Osteoblast (primary cell): ENCODE results near the gene TRAPPC10. TPM values are rescaled to one million over a fixed set of nuclear protein-coding genes. Genes with fewer than 3 reads are reported as not detected.
"Not testable (repeated sequence)": the region's sequence is repeated elsewhere in the genome, so short reads cannot be mapped to it uniquely, and the experiment has no call there.

Source experiments
- DNase-seq: peaks from one replicate; pipeline ENCODE4 v3.0.0; 2011; ENCODE audit warnings: low spot score, mixed read lengths; ENCODE audit not compliant: insufficient read length; ENCODE audit errors: missing footprints
- H2AFZ ChIP-seq: 2 replicates; pipeline ENCODE4 v1.6.0; 2011; ENCODE audit warnings: mild to moderate bottlenecking, low read length
- H3K27ac ChIP-seq: 2 replicates; pipeline ENCODE4 v1.5.1; 2011; ENCODE audit warnings: mild to moderate bottlenecking, low read depth, low read length, moderate library complexity
- H3K27me3 ChIP-seq: 2 replicates; pipeline ENCODE4 v1.6.0; 2012; ENCODE audit warnings: mild to moderate bottlenecking, control low read depth, inconsistent platforms, low read length, moderate library complexity; ENCODE audit not compliant: insufficient read depth
- H3K36me3 ChIP-seq: 2 replicates; pipeline ENCODE4 v1.5.1; 2011; ENCODE audit warnings: mild to moderate bottlenecking, low read length, control low read depth, moderate library complexity; ENCODE audit not compliant: insufficient read depth
- H3K4me1 ChIP-seq: 2 replicates; pipeline ENCODE4 v1.5.1; 2011; ENCODE audit warnings: mild to moderate bottlenecking, low read length, control low read depth, moderate library complexity; ENCODE audit not compliant: insufficient read depth
- H3K4me2 ChIP-seq: 2 replicates; pipeline ENCODE4 v1.6.0; 2011; ENCODE audit warnings: mild to moderate bottlenecking, low read length; ENCODE audit not compliant: insufficient read depth
- H3K4me3 ChIP-seq: fragments of 200-600 bp; sonication (generic); 3 replicates; pipeline ENCODE4 v1.5.1; 2012; ENCODE audit warnings: mild to moderate bottlenecking, low read length, inconsistent platforms; ENCODE audit not compliant: insufficient read depth
- H3K79me2 ChIP-seq: 2 replicates; pipeline ENCODE4 v1.6.0; 2012; ENCODE audit warnings: mild to moderate bottlenecking, low read length, control low read depth, inconsistent platforms; ENCODE audit not compliant: insufficient read depth
- H3K9me3 ChIP-seq: 2 replicates; pipeline ENCODE4 v1.5.1; 2011; ENCODE audit warnings: low read depth, low read length, control low read depth
- H4K20me1 ChIP-seq: 2 replicates; pipeline ENCODE4 v1.6.0; 2012; ENCODE audit warnings: mild to moderate bottlenecking, low read length, control low read depth; ENCODE audit not compliant: insufficient read depth
- total RNA-seq: library from RNA; depleted of rRNA; stranded (reverse); fragments of >200 nt; gene quantifications from 2 replicates; pipeline ENCODE4 v1.2.3, GENCODE V29; 2012

The TRAPPC10 gene
- total RNA-seq, 1 donor = 36.2 TPM

DNA sequence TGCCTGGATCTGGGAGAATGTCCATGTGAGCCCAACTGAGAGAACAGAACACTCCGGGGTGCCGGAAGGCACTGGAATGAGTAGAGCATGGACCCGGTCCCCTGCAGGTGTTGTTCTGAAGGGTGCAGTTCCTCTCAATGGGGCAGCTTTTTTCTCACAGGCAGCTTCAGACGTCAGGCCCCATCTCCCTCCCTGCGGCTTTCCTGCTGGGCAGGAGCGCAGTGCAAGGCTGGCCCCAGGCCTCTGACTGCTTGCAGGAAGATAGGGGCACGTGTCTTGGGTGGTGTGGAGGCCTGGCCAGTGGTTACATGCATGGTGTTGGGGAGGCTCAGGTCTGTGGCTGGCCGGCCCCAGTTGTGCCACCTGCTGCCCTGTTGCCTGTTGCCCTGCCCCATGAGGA, 131.9 kb downstream of the TRAPPC10 start:
- not testable (repeated sequence) for H3K27me3 ChIP-seq, H3K36me3 ChIP-seq, H3K27ac ChIP-seq, H2AFZ ChIP-seq, H3K79me2 ChIP-seq, H3K4me1 ChIP-seq, H3K4me2 ChIP-seq, H4K20me1 ChIP-seq, H3K9me3 ChIP-seq, DNase-seq, H3K4me3 ChIP-seq

DNA sequence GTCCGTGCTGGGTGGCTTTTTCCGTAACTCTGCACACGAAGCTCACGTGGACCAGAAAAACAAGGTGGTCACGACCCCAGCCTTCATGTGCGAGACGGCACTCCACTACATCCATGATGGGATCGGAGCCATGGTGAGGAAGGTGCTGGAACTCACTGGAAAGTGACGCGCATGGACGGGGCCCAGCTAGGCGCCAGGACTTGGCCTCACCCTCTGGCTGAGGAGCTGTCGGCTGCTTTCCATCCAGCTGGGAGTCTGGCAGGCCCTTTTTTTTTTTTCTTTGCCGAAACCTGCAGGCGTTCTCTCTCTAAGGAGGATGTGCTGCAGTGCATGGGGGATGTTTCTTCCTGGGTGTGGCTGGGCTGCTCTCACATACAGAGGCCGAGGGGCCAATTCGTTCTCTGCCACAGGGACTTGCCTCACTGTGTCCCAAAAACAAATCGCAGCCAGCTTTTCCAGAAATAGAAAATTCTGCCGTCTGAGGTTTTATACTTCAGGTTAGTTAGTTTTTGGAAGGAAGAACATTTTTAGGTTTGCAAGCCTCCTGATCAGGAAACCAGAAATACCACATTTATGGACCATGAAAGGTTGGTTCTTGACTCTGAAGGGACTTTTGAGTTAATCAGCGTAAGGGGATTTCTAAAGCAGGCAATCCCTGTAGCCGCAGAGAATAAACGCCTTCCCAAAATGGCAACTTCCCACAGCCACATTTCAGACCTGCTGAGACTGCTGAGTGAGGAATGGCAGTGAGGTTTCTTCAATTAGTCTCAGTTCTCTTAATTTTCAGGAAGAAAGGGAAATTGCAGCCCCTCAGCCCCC, 132.9 kb downstream of the TRAPPC10 start:
- H3K36me3 ChIP-seq, H3K27me3 ChIP-seq, H4K20me1 ChIP-seq, DNase-seq, H3K4me1 ChIP-seq, H3K79me2 ChIP-seq, H2AFZ ChIP-seq, H3K4me3 ChIP-seq, H3K9me3 ChIP-seq, H3K27ac ChIP-seq, H3K4me2 ChIP-seq: not testable (repeated sequence)

DNA sequence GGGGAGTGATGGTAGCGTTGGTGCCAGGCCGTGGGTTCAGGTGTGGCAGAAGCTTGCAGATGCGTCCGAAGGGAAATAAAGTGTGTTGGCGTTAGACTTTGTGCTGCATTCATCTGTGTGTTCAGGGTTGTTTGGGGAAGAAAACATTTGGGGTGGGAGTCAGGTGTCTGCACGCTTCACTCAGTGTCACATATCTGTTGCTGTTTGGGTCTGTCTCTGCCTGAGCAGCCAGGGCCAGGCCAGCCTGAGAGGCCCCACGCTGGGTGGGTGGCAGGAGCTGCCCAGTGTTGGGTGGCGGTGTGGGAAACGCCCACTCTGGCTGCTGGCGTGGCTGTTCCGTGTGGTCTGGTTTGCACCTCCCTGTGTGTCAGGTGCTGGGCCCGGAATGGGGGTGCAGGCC, 133.5 kb downstream of the TRAPPC10 start:
- H3K4me3 ChIP-seq, DNase-seq, H4K20me1 ChIP-seq, H3K27me3 ChIP-seq, H3K27ac ChIP-seq, H3K4me1 ChIP-seq, H3K79me2 ChIP-seq, H3K36me3 ChIP-seq, H3K9me3 ChIP-seq, H2AFZ ChIP-seq, H3K4me2 ChIP-seq: not testable (repeated sequence)

DNA sequence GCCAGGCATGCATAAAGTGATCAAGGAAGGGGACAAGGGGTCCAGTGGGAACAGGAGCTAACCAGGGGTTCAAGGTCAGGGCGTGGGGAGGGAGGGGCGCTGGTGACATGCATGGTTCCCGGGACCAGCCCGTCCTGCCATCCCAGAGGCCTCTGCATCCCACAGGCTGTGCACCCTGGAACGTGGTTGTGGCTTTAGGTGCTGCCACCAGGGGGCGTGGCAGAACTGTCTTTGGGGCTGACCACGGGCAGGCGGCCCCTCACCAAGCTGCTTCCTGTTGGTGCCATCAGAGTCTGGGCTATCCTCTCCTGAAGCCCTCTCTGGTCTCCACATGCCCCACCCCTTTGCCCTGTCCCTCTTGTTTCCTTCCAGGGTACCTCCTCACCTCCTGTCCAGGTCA, 135.0 kb downstream of the TRAPPC10 start:
- H3K4me1 ChIP-seq, H3K27ac ChIP-seq, DNase-seq, H4K20me1 ChIP-seq, H3K9me3 ChIP-seq, H3K27me3 ChIP-seq, H3K4me3 ChIP-seq, H3K36me3 ChIP-seq, H3K79me2 ChIP-seq, H3K4me2 ChIP-seq, H2AFZ ChIP-seq: not testable (repeated sequence)

DNA sequence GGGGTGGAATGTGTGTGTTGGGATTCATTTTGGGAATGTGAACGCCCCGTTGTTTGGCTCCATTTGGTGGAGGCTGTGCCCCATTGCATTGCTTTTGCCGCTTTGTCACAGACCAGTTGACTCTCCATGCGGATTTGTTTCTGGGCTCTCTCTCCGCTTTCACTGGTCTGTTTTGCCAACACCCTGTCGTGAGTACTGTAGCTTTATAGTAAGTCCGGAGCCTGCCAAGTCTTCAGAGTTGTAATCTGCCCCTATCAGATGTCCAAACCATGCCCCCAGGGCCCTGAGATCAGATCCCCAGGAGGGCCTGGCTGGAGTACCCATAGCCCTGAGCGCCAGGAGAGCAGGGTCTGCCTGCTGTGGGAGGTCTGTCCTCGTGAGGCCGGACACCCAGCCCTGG, 138.1 kb downstream of the TRAPPC10 start:
- H3K4me1 ChIP-seq, H3K36me3 ChIP-seq, H3K27ac ChIP-seq, H3K27me3 ChIP-seq, H4K20me1 ChIP-seq, H2AFZ ChIP-seq, H3K4me3 ChIP-seq, H3K79me2 ChIP-seq, H3K4me2 ChIP-seq, DNase-seq, H3K9me3 ChIP-seq: not testable (repeated sequence)

DNA sequence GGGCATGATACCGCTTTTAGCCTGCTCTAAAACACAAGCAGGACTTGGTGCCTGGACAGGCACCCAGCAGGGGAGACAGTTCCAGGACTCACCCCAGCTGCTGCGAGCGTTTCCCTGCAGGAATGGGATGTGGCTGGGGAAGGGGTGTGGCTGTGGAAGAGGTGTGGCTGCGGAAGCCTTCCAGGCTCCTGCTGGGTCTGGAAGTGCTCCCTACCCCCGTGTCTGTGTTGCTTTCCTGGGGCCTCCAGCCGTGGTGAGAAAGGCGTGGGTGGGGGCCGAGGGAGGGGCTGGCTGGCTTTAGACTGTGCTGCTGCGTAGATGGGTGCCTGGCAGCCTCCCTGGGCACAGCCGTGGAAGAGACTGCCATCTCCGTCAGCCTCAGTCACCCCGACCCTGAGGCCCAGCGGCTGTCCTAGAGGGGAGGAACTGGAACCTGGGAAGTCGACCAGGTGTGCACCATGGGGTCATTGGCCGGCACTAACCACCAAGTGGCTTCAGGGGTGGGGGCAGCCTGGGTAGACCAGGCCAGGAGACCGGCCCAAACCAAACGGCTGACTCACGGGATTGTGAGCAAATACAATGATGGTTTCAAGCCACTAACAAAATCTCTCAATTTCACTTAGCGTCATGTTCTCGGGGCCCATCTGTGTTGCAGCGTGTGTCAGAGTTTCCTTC, 141.2 kb downstream of the TRAPPC10 start:
- not testable (repeated sequence) for H3K79me2 ChIP-seq, H4K20me1 ChIP-seq, H3K36me3 ChIP-seq, H3K4me1 ChIP-seq, DNase-seq, H3K9me3 ChIP-seq, H2AFZ ChIP-seq, H3K27me3 ChIP-seq, H3K27ac ChIP-seq, H3K4me2 ChIP-seq, H3K4me3 ChIP-seq

DNA sequence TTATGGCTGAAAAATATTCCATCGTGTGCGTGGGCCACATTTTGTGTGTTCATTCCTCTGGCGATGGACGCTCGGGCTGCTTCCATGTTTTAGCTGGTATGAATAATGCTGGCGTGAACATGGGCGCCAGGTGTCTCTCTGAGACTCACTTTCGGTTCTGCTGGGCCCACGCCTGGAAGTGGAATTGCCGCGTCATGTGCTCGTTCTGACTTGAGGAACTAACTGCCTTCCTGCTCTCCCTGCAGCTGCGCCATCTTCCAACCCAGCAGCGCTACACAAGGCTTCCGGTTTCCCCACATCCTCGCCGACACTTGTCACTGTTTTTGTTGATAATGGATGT, 141.8 kb downstream of the TRAPPC10 start:
- H2AFZ ChIP-seq, H3K4me1 ChIP-seq, H3K79me2 ChIP-seq, H3K27me3 ChIP-seq, H3K4me3 ChIP-seq, H3K9me3 ChIP-seq, H4K20me1 ChIP-seq, H3K27ac ChIP-seq, H3K4me2 ChIP-seq, DNase-seq, H3K36me3 ChIP-seq: not testable (repeated sequence)

DNA sequence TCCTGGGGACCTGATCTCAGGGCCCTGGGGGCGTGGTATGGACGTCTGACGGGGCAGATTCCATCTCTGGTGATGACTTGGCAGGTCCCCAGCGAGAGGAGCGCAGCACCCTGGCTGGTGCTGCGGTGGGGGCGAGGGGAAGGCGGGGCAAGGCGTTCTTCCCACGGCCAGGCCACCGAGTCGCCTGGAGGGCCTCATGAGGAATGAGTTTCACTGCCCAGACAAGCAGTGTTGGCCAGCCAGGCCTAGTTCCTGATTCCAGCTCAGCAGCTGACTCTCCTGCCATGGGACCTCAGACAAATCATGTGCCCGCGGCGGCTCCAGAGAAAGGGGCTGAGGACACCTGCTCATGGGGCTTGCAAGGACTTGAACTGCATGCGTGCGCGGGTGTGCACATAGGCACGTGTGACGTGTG, 142.7 kb downstream of the TRAPPC10 start:
- H4K20me1 ChIP-seq, H3K36me3 ChIP-seq, H2AFZ ChIP-seq, H3K79me2 ChIP-seq, H3K27ac ChIP-seq, H3K4me2 ChIP-seq, H3K4me3 ChIP-seq, H3K9me3 ChIP-seq, DNase-seq, H3K4me1 ChIP-seq, H3K27me3 ChIP-seq: not testable (repeated sequence)
